ENCODE measurements around the gene MT1E.
A peak's percentile ranks its signal among the peaks of the same experiment; 100 is the strongest.
"Not testable (repeated sequence)": the region's sequence is repeated elsewhere in the genome, so short reads cannot be mapped to it uniquely, and the experiment has no call there.

The MT1E gene

DNA sequence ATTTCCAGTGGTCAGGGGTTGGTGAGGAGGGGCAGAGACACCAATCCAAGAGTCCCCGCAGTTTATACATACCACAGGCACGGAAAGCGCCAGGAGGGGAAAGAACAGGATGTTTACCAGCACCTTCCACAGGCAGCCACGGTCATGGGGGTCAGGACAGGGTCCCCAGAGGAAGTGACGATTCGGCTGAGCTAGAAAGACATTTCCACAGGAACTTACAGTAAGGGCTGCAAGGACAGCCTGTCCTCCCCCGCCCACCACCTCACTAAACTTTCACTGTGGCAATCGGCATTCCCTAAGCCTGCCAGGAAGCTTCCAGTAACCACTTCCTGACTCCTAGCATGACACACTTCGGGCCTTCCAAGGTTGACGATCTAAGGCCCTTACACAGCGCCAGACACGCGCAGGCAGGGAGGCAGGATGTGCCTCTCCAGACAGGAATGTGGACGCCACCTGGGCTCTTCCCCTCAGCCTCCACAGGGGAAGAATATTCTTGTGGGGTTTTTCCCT is 18.4 kb upstream of the MT1E start:
- DNase-seq: peak; percentile 94

DNA sequence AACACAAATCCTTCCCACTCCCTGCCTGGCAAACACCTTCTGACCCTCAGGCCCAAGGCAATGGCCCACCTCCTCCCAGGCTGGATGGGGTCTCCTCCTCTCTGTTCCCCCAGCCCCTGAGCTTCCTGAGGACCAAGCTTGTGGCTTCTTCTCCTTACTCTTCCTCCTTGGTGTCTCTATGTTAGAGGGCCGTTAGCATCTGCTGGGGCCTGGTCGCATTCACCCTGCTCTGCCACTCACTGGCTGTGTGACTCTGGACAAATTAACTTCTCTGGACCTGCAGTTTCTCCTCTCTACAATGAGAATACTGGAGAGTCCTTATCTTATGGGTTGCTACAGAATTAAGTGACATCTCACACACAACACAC is 17.9 kb upstream of the MT1E start:
- peak; percentile 53 for DNase-seq

DNA sequence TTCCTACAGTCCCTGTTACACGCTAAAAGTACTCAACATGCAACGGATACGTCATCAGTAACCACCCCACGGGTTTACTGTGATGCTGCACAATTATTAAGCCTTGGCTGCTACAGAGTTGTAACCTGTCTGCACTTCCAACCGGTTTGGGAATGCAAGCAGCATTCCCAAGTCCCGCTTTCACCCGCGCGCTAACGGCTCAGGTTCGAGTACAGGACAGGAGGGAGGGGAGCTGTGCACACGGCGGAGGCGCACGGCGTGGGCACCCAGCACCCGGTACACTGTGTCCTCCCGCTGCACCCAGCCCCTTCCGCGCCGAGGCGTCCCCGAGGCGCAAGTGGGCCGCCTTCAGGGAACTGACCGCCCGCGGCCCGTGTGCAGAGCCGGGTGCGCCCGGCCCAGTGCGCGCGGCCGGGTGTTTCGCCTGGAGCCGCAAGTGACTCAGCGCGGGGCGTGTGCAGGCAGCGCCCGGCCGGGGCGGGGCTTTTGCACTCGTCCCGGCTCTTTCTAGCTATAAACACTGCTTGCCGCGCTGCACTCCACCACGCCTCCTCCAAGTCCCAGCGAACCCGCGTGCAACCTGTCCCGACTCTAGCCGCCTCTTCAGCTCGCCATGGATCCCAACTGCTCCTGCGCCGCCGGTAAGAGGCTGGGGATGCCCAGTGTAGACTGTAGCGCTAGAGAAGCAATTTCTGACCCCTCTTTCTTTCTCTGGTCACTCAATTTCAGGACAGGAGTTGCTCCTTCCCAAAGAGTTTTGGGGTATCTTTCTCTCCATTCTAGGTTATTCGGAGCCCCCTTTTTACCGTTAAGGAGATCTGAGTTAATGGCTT is 17.3 kb upstream of the MT1E start, which contains the start of gene MT2A:
MT2A (plus strand) TSS at position 542 of the 833 bp plus-strand sequence; CDS start at position 614, 72 bp downstream.
- peak; percentile 97 for DNase-seq

DNA sequence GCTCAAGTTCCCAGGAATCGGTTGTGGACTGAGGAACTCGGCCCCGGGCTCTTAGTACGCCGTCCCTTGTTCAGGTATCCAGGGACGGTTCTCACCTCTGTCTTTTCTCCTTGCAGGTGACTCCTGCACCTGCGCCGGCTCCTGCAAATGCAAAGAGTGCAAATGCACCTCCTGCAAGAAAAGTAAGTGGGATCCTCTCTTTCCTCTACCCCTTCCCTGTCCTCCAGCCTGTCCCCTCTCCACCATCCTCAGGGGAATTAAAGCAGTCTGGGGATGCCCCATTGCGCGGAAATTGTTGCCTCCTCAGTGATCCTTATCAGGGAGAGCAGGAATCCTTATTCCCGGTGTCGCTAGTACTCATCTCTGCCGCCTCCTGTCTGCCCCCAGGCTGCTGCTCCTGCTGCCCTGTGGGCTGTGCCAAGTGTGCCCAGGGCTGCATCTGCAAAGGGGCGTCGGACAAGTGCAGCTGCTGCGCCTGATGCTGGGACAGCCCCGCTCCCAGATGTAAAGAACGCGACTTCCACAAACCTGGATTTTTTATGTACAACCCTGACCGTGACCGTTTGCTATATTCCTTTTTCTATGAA is 16.6 kb upstream of the MT1E start:
- no peak for DNase-seq

DNA sequence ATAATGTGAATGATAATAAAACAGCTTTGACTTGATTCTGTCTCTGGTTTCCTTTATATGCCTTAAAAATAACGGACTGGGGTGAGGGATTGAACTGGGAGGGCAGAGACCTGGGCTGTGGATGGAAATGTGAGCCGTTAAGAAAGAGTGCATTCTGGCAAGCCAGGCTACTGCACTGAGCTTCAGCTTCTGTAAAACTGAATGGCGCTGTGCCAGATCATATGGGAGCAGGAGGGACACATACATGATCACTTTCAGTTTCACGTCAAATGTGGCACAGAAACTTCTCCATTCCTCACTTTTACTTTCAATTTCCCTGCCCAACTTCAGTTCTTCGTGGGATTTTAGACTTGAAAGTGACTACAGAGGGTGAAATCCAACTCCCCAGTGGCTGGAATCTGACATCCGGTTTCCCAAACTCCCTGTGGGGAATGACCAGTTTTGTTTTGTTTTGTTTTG is 16.1 kb upstream of the MT1E start:
- DNase-seq: no peak

DNA sequence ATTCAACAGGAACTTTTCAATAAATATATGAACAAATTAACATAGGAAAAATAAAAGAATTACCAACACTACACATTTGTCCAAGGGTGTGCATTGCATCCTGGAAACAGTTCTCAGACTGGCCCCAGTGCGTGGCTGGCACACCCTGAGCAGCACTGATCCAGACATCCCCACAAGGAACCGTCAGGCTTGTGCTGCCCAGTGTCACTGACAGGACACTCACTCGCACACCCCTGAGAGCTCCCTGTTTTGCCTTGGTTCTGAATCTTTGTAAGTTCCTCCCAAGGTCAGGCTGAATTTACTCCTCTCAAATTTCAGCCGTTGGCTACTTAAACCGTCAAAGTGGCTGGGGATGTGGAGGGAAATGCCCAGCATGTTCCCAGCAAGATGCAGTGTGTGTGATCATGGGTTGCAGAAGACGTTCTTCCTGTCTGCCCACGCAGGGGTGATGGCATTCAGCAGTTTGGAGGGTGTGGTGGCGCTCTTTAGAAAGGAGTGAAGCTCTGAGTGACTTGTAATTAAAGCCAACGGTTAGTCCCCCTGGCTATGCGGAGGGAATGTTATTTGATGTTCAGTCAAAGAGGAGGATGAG is 15.5 kb upstream of the MT1E start:
- peak; percentile 61 for DNase-seq

DNA sequence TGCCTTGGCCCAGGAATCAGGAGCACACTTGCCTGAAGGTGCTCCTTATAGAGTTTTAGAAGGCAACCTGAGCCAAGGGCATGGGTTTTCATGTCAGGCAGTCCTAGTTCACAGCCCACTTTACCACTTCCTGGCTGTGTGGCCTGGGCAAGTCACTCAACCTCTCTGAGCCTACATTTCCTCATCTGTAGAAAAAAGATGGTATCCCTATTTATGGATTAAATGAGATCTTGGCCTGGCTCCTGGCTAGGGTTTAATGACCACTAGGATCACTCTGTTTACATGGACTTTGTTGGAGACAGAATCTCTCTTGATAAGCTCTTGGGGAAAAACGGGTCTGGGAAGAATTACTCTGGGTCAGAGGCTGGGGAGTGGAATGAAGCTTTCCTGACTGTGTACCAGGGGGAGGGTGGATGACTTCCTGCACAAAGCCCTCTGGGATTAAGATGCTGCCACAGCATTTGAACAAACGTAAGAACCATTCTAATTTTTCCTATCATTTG is 14.9 kb upstream of the MT1E start:
- DNase-seq: no peak

DNA sequence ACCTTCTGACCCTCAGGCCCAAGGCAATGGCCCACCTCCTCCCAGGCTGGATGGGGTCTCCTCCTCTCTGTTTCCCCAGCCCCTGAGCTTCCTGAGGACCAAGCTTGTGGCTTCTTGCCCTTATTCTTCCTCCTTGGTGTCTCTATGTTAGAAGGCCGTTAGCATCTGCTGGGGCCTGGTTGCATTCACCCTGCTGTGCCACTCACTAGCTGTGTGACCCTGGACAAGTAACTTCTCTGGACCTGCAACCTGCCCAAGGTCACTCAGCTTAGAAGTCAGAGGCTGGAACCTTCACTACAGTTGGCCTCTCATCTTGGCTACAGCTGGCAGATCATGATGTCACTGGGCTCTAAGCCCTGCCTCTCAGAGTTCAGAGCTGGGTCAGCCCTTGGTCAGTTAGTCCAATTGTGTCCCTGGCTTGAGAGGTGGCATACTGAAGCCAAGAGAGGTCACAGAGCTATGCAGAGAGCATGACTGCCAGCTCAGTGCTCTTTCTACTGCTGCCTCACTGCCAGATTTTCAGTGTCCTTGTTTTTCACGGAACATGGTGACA is 14.2 kb upstream of the MT1E start:
- peak; percentile 16 for DNase-seq

DNA sequence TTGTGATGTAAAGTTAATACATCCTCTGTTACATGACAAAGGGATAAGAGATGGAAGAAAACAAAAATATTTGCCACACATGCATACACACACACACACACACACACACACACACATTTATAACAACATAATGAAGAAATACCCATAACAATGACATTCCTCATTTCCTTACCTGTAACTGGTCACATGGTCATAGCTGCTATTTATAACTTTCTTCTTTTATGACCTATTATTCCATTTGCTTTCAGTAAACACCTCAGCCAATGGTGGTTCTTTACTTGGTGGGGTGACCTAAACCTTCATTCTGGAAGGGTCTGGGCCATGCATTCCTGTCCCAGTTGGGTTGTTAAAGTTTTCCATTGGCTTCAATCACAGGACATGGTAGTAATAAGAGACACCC is 11.9 kb upstream of the MT1E start:
- peak; percentile 6 for DNase-seq

DNA sequence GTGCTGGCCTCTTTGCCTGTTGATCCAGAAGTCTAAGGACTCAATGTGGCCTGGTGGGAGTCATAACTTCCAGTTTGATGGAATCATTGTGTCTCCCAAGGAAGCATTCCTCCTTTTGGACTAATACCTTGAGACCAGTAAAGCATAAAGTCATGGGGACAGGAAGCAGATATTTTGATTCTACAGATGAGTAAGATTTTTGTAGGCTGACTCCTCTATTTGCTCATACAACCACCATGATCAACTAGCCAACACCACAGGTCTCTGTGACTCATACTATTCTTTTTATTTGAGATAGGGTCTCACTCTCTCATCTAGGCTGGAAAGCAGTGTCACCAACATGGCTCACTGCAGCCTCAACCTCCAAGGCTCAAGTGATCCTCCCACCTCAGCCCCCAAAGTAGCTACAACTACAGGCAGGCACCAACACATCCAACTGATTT is 11.0 kb upstream of the MT1E start:
- DNase-seq: peak; percentile 98

DNA sequence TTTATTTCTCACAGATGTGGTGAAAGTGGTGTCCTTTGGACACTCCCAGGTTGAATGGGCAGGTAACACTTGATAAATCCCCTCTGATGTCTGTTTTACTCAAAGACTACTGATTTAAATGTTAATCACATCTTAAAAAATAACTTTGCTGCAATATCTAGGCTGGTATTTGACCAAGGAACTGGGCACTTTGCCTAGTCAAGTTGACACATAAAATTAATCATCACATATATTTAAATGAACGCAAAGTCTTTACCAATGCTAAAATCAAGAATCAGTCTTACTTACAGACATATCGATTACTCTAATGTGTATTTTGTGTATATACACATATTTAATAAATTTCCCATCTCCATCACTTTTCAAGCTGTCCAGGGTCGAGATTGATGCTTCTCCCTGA is 10.2 kb upstream of the MT1E start:
- peak; percentile 30 for DNase-seq

DNA sequence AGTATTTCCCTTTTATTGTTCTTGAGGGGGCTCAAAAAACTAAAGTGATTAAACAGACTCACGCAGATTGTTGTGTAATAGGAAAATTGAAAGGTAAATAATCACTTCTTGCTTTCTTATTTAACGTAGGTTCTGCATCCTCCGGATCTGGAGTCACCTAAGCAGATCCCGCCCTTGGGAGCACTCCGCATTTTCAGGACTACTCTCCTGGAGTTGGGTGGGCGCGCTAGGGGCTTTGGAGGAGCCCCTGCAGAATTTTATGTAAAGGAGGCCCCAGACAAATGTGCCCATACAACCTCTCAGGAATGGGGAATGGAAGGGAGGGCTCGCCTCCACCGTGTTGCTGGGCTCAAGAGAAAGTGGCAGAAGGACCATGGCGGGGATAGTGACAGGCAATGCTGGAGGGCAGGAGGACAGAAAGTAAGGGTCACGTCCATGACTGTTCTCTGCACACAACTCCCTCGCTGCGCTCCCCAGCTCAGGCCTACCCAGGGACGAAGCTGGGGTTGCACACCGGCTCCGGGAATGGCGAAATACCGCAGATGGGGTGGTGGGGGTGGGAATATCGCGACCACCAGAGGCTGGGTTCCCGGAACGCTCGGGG is 8.9 kb upstream of the MT1E start:
- no peak for DNase-seq

DNA sequence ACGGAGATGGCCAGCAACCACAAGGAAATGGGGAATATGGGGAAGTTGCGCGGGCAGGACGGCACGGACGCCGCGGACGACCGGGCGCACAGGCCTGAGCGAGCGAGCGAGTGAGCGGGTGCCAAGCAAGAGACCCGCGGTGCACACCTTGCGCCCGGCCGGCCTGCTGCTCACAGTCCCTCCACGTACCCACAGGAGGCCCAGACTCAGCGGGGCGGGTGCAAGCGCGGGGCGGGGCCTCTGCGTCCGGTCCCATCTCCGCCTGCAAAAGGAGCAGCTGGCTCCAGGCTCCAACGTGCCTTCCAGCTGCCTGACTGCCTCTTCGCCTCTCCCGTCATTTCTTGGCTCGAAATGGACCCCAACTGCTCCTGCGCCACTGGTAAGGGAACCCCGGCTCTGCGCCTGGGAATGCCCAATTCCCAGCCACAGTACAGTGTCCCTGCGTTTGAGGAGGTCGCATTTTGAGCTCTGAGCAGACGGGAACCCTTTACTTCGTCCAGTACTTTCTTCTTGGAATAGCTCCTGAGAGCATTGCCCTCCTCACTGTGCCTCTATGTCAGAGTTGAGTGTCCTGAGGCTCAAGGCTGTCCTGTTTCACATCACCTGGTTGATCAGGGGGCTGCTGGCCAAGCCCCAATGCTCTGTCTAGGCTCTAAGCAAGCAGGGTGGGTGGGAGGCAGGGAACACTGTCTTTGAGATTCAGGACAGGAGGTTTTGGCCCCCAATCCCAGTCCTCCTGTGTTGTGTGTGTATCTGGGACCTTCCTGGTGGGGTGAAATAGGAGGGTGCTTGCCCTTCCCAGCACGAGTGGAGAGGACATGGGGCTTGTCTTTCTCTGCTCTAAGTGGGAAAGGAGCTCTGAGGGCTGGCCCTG is 8.1 kb upstream of the MT1E start:
- DNase-seq: peak; percentile 33

DNA sequence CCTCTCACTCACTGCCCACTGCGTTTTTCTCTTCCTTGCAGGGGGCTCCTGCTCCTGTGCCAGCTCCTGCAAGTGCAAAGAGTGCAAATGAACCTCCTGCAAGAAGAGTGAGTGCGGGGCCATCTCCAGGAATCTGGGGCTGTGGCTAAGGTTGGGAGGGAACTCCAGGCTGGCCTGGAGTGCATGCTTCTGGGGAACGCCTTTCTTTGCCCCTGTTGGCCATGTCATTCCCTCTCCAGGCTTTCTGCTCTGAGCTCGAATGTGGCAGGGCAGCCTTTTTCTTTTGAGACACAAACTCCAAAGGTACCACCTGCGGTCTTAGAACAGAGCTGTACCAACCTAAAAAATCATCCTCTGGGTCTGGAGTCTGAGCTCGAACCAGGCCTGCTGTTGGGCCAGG is 7.4 kb upstream of the MT1E start:
- no peak for DNase-seq

DNA sequence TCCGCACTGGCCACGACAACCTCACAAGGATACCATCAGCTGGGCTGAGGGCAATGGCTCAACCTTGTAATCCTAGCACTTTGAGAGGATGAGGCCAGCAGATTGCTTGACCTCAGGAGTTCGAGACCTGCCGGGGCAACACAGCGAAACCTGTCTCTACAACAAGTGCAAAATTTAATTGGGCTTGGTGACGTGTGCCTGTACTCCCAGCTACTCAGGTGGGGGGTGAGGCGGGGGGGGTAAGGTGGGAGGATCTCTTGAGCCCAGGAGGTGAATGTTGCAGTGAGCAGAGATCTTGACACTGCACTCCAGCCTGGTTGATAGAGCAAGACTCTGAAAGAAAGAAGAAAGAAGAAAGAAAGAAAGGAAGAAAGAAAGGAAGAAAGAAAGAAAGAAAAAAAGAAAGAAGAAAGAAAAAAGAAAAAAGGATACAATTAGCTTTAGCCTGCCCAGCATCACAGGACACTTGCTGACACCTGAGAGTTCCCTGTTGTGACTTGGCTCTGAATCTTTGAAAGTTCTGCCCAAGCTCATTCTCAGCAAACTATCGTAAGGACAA is 5.2 kb upstream of the MT1E start:
- no peak for DNase-seq

DNA sequence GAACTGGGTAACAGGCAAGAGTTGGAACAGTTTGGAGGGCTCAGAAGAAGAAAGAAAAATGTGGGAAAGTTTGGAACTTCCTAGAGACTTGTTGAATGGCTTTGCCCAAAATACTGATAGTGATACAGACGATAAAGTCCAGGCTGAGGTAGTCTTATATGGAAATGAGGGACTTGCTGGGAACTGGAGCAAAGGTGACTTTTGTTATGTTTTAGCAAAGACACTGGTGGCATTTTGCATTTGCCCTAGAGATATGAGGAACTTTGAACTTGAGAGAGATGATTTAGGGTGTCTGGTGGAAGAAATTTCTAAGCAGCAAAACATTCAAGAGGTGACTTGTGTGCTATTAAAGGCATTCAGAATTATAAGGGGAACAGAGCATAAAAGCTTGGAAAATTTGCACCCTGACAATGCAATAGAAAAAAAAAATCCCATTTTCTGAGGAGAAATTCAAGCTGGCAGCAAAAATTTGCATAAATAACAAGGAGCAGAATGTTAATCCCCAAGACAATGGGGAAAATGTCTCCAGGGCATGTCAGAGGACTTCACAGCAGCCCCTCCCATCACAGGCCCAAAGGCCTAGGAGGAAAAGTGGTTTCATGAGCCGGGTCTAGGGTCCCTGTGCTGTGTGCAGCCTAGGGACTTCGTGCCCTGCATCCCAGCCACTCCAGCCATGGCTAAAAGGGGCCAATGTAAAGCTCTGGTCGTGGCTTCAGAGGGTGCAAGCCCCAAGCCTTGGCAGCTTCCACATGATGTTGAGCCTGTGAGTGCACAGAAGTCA is 3.7 kb upstream of the MT1E start:
- not testable (repeated sequence) for DNase-seq

DNA sequence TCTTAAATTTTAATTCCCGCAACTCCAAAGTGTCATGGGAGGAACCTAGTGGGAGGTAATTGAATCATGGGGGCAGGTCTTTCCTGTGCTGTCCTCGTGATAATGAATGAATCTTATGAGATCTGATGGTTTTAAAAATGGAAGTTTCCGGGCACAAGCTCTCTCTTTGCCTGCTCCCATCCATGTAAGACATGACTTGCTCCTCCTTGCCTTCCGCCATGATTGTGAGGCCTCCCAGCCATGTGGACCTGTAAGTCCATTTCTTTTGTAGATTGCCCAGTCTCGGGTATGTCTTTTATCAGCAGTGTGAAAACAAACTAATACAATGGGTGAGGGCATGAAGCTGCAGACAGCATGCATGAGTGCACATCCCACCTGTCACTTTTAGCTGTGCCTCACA is 2.4 kb upstream of the MT1E start:
- DNase-seq: not testable (repeated sequence)

DNA sequence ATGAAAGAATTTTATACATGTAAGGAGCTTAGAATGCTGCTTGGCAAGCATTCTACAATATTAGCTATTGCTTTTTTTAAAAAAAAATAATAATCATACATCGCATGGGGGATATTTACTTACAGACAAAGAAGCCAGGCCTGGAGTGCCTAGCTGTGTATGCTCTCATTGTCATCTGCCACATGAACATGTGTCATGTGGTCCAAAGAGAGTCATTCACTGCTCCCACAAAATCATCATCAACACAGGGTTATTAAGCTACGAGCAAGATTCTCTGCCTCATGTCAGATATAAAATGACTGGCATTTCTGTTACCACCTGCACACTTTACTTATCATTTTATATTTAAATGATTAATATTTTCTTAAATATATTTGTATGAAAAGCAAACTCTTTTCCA is 1.9 kb upstream of the MT1E start:
- DNase-seq: no peak

DNA sequence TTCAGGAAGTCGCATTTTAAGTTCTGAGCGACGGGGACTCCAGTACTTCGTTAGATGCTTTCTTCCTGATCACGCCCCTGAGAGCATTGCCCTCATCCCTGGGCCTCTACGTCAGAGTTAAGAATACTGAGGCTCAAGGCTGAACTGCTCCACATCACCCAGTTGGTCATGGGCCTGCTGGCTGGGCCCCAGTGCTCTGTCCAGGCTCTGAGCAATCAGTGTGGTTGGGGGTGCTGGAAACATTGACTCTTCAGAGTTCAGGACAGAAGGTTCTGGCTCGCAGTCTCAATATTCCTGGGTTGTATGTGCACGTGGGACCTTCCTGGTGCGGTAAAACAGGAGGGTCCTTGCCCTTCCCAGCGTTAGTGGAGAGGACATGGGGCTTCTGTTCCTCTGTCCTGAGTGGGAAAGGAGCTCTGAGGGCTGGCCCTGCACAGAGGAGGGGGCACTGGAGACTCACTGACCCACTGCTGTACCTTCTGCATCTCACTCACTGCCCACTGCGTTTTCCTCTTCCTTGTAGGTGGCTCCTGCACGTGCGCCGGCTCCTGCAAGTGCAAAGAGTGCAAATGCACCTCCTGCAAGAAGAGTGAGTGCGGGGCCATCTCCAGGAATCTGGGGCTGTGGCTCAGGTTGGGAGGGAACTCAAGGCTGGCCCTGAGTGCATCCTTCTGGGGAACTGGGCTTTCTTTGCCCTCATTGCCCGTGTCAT is 518 bp downstream of the MT1E start:
- no peak for DNase-seq

DNA sequence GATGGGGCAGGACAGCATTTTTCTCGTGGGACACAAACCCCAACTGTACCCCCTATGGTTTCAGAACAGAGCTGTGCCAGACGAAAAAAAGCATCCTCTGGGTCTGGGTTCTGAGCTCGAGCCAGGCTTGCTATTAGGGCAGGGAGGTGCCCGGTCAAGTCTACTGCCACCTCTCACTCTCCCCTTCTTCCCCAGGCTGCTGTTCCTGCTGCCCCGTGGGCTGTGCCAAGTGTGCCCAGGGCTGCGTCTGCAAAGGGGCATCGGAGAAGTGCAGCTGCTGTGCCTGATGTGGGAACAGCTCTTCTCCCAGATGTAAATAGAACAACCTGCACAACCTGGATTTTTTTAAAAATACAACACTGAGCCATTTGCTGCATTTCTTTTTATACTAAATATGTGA is 1.1 kb downstream of the MT1E start:
- DNase-seq: no peak

Data from kidney glomerular epithelial cell (primary cell).